ENCODE data around the gene MAP3K2. TPM values are rescaled to one million over a fixed set of nuclear protein-coding genes. Genes with fewer than 3 reads are reported as not detected.
A peak's percentile ranks its signal among the peaks of the same experiment; 100 is the strongest.

MAP3K2 gene
- polyA plus RNA-seq, 3 donors, result 16.0 to 86.4 (median 66.3) TPM

DNA sequence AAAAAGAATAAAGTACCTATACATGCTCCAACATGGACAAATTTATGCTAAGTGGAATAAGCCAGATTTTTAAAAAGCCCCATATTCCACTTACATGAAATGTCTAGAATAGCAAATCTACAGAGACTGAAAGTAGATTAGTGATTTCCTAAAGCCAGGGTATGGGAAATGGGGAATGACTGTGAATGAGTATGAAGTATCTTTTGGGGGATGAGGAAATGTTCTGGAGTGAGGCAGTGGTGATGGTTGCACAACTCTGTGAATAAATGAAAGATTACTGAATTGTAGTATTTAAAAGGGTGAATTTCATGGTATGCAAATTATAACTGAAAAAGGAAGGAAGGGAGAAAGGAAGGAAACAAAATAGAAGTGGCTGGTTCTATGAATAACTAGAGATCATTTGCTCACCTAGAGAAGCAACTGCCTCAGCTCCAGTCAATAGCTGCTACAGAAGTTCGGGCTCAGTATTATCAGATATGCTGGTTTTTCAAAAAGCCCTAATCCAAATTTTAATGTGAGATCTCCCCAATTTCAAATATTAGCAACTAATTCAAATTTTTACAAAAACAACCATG is 39.3 kb downstream of the MAP3K2 start:
- TF ChIP-seq, protein P1, sequence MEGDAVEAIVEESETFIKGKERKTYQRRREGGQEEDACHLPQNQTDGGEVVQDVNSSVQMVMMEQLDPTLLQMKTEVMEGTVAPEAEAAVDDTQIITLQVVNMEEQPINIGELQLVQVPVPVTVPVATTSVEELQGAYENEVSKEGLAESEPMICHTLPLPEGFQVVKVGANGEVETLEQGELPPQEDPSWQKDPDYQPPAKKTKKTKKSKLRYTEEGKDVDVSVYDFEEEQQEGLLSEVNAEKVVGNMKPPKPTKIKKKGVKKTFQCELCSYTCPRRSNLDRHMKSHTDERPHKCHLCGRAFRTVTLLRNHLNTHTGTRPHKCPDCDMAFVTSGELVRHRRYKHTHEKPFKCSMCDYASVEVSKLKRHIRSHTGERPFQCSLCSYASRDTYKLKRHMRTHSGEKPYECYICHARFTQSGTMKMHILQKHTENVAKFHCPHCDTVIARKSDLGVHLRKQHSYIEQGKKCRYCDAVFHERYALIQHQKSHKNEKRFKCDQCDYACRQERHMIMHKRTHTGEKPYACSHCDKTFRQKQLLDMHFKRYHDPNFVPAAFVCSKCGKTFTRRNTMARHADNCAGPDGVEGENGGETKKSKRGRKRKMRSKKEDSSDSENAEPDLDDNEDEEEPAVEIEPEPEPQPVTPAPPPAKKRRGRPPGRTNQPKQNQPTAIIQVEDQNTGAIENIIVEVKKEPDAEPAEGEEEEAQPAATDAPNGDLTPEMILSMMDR (IDR thresholded peaks at IDR 0.05), result no peak
- Histone ChIP-seq H3K9ac (ENCODE audit: insufficient read depth, low read length, poor library complexity, severe bottlenecking) (no peak overlapping the region), H3K36me3 (replicated peaks in 1 of 2; ENCODE audit: control insufficient read depth in 1 of 2, insufficient read depth in 2 of 2, low read length in 2 of 2) (peaks cover 0 to 5% of the 10 kb centered on the region in 2 donors), H3K27ac (ENCODE audit: low read depth in 1 of 2, low read length in 2 of 2) (peak overlapping the region in 1 of 2 donors; percentile 2), H3K4me2 (replicated peaks; ENCODE audit: extremely low read depth, low read length, poor library complexity, severe bottlenecking) (peak overlapping the region; percentile 32), H3K27me3 (ENCODE audit: control insufficient read depth in 2 of 2, insufficient read depth in 2 of 2, low read length in 2 of 2) (no peaks in the 10 kb centered on the region), H4K20me1 (ENCODE audit: insufficient read depth, low read length) (peaks cover 99% of the 10 kb centered on the region), H3K79me2 (ENCODE audit: insufficient read depth, low read length) (peaks cover 96% of the 10 kb centered on the region), H3K4me3 (replicated peaks in 1 of 3; ENCODE audit: low read depth in 2 of 3, low read length in 3 of 3) (no peak overlapping the region), H2AFZ (ENCODE audit: insufficient read depth, low read depth, low read length, poor library complexity, severe bottlenecking) (no peak overlapping the region), H3K9me3 (replicated peaks in 1 of 2; ENCODE audit: control insufficient read depth in 1 of 2, insufficient read depth in 1 of 2, low read length in 2 of 2) (no peaks in the 10 kb centered on the region), H3K4me1 (ENCODE audit: control insufficient read depth in 1 of 2, insufficient read depth in 2 of 2, low read length in 2 of 2) (peaks cover 26 to 38% of the 10 kb centered on the region in 2 donors)
- peaks cover 4 to 10% of the 10 kb centered on the region in 2 donors for H3K36me3 Mint-ChIP-seq
- WGBS (ENCODE audit: insufficient coverage), result no CpG with 5 or more reads among the region's 1 CpG
- peak overlapping the region in 5 of 7 donors; percentile 1 to 59 (median 30) for H3K27ac Mint-ChIP-seq
- no peaks in the 10 kb centered on the region for H3K27me3 Mint-ChIP-seq (ENCODE audit: low read depth in 3 of 3)
- peak overlapping the region in 1 of 2 donors; percentile 17 for H3K4me3 Mint-ChIP-seq
- peaks cover 47% of the 10 kb centered on the region for H3K4me1 Mint-ChIP-seq
- intact Hi-C loops (cut with micrococcal nuclease), result no loop called here
- peaks cover 0 to 2% (median 0%) of the 10 kb centered on the region in 7 donors for H3K9me3 Mint-ChIP-seq
- peak in 2 of 3 donors; percentile 43 to 44 for DNase-seq

- Histone ChIP-seq H3K36me3 (replicated peaks in 1 of 2; ENCODE audit: control insufficient read depth in 1 of 2, insufficient read depth in 2 of 2, low read length in 2 of 2) (peaks cover 0 to 11% of the 10 kb centered on the region in 2 donors), H3K9ac (ENCODE audit: insufficient read depth, low read length, poor library complexity, severe bottlenecking) (no peak overlapping the region), H3K4me3 (replicated peaks in 1 of 3; ENCODE audit: low read depth in 2 of 3, low read length in 3 of 3) (no peak overlapping the region), H3K27me3 (ENCODE audit: control insufficient read depth in 2 of 2, insufficient read depth in 2 of 2, low read length in 2 of 2) (no peaks in the 10 kb centered on the region), H4K20me1 (ENCODE audit: insufficient read depth, low read length) (peaks cover 100% of the 10 kb centered on the region), H3K4me1 (ENCODE audit: control insufficient read depth in 1 of 2, insufficient read depth in 2 of 2, low read length in 2 of 2) (peaks cover 26 to 38% of the 10 kb centered on the region in 2 donors), H2AFZ (ENCODE audit: insufficient read depth, low read depth, low read length, poor library complexity, severe bottlenecking) (no peak overlapping the region), H3K27ac (ENCODE audit: low read depth in 1 of 2, low read length in 2 of 2) (no peak overlapping the region), H3K4me2 (replicated peaks; ENCODE audit: extremely low read depth, low read length, poor library complexity, severe bottlenecking) (no peak overlapping the region), H3K9me3 (replicated peaks in 1 of 2; ENCODE audit: control insufficient read depth in 1 of 2, insufficient read depth in 1 of 2, low read length in 2 of 2) (no peaks in the 10 kb centered on the region), H3K79me2 (ENCODE audit: insufficient read depth, low read length) (peaks cover 98% of the 10 kb centered on the region)
- H3K27me3 Mint-ChIP-seq (ENCODE audit: low read depth in 3 of 3), result no peaks in the 10 kb centered on the region
- H3K36me3 Mint-ChIP-seq, result peaks cover 7 to 14% of the 10 kb centered on the region in 2 donors
- no peak for DNase-seq
- peaks cover 0 to 2% (median 0%) of the 10 kb centered on the region in 7 donors for H3K9me3 Mint-ChIP-seq
- no CpG with 5 or more reads among the region's 1 CpG for WGBS (ENCODE audit: insufficient coverage)
- peaks cover 47% of the 10 kb centered on the region for H3K4me1 Mint-ChIP-seq
- intact Hi-C loops (cut with micrococcal nuclease), result no loop called here
- H3K4me3 Mint-ChIP-seq, result no peak overlapping the region
- H3K27ac Mint-ChIP-seq, result peak overlapping the region in 4 of 7 donors; percentile 59 to 75 (median 65)
- TF ChIP-seq, protein P1 (IDR thresholded peaks at IDR 0.05), result no peak
Observed at GRCh38 chr2:127347734-127348392, 39.9 kb downstream of the MAP3K2 start.

Measured in CD14-positive monocyte (primary cell).